8988T (cell line): Measurements from ENCODE around the gene XPO5.
A peak's percentile ranks its signal among the peaks of the same experiment; 100 is the strongest.

ENCODE experiments used
- DNase-seq: peaks from one replicate; pipeline ENCODE4 v3.0.0; 2011

The XPO5 gene

DNA sequence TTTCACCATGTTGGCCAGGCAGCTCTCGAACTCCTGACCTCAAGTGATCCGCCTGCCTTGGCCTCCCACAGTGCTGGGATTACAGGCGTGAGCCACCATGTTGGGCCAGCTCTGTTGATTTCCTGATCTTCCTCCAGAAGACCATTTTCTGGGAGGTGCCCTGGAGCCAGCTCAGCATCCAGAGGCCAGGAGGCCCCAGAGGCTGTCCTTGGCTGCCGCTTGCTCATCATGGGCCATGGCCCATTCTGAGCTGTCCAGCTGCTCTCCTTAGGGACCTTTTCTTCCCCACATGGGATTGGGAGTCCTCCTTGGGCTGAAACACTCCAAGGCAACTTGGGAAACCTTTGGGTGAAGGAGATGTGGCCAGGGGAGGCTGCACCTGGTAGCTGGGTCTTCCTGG is 81.1 kb downstream of the XPO5 start:
- no peak for DNase-seq

DNA sequence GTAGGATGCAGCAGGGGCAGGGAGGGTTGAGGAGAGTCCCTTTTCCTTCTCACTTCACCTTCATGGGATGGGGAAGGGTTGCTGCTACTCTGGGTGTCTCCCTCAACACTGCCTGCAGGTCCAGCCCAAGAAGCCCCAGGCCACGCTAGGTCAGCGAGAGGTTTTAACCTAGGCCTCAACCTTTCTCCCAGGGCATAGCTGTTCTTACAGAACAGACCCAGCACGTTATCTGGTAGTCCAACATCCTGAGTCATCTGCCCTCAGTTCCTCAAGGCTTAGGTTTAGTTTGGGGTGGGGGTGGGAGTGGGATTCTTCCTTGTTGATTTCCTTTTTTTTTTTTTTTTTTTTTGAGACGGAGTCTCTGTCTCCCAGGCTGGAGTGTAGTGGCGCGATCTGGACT is 81.5 kb downstream of the XPO5 start:
- no peak for DNase-seq

DNA sequence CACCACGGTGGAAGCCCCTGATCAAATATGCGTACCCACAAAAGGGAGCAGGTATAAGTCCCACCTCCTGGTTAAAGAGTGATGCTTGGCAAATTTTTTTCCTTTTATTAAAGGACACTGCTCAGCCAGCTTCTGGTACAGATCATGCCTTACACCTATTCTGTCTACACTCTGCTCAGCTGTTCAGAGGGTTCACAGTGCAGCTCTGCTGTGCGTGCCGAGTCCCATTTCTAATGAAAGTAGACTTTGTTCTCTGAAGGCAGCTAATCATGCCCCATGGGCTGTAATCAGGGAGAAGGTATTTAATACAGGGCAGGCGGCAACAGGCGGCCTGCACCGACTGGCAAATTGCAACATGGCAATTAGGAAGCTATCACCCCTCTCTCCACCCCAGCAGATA is 82.0 kb downstream of the XPO5 start:
- no peak for DNase-seq

GRCh38 chr6:43493230-43493629 is 82.6 kb downstream of the XPO5 start:
- DNase-seq = no peak

DNA sequence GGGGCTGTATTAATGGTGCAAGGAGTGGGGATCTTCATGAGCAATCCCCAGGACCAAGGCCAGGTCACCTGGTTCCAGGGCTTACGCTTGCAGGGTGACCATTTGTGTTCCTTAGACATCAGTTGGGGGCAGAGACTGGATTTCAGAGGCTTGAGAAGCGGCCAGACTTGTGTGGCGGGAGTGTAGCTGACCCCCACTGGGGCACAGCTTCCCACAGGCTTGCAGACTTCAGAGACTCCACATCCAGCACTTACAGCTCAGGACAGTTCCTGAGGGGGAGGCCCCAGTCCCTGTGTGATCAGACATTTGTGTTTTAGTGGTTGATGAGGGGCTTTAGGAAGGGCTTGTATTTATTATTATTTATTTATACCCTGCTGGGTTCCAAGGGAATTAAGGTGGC is 83.2 kb downstream of the XPO5 start:
- no peak for DNase-seq

- DNase-seq = no peak
Observed at GRCh38 chr6:43491750-43492661, 83.8 kb downstream of the XPO5 start.

DNA sequence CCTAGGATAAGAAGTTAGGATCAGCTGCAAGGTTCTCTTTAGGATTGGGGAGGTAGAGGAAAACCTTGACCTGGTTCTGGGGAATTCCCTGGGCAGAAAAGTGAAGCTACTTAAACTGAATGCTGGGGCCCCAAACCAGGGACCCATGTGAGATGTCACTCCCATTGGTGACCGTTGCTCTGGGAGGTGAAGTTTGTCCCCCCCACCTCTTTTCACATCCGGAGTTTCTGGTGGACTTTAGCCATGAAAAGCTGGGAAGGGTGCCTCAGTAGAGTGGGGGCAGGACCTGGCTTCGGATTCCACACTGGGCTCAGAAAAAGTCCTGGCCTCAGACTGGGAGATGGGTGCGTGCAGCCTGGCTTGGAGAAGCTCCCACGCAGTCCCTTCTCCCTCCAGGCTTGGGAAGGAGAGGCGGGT is 85.3 kb downstream of the XPO5 start:
- DNase-seq = no peak

- DNase-seq = no peak
Observed at GRCh38 chr6:43489277-43490072, 86.4 kb downstream of the XPO5 start.

DNA sequence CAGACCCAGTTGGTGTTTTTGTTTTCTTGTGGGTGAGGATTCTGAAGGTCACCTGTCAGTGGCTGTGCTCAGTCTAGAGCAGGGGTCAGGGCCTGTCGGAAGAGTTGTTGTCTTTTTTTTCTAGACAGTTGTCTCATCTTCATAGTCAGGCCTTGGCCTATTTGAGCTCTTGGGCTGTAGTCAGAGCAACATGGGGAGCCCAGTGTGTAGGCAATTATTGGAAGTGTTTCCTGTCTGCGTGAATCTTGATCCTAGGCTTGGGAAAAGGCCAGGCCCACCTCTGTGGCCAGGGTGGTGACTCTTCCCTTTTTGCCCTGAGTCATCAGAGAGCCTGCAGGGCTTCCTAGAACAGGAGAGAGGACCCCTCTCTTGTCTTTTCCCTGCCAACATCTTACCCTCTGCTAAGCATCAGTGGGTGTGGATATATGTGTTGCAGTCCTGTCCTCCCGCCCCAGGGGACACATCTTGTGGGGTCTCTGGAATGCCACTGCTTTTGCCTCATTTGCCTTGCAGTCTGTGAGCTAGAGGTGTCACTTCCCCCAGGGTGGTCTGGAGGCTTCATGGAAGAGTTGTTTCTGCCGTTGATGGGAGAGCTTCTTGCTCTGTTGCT is 87.1 kb downstream of the XPO5 start:
- no peak for DNase-seq

DNA sequence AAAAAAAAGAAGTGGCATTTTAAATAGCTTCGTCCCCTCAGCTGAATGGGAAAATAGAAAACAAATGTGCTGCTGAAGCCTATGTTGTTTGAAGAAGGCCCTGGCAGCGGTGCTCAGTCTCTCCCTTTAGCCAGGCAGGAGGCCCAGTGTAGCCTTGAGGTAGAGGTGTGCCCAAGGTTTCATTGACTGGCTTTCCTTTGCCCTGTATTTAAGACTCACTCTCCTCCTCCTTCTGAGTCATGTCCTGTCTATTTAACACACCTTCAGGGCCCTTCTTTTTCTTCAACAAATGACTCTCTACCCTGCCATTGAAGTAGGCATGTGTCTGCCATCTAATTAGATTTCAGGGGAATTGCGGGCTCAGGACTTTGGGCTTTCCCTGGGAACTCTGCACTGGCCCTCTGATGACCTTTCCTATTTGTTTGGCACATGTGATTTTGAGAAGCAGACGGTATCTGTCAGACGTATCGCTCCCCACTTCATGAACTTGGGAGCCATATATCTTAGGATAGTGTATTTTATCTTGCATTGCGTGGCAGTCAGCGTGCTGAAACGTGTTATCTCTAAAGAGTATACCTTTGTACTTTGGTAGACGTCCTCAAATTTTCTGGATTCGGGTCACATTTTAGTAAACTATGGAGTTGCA is 94.1 kb downstream of the XPO5 start:
- DNase-seq = no peak

- DNase-seq = no peak
Observed at GRCh38 chr6:43481075-43481474, 94.8 kb downstream of the XPO5 start.

- DNase-seq = no peak
Observed at GRCh38 chr6:43478008-43478372, 97.8 kb downstream of the XPO5 start.

GRCh38 chr6:43477235-43478007 is 98.4 kb downstream of the XPO5 start, which contains the start of gene TJAP1:
Gene TJAP1 (plus strand): TSS chr6:43477570. CDS start chr6:43499002, 21,432 bp downstream.
- peak; percentile 87 for DNase-seq

GRCh38 chr6:43476746-43477145 is 99.1 kb downstream of the XPO5 start:
- DNase-seq = no peak

GRCh38 chr6:43475516-43475915 is 100.3 kb downstream of the XPO5 start:
- DNase-seq = no peak

- no peak for DNase-seq
Observed at GRCh38 chr6:43472515-43472914, 103.3 kb downstream of the XPO5 start.
